ENCODE data around the gene DMKN.

The DMKN gene

DNA sequence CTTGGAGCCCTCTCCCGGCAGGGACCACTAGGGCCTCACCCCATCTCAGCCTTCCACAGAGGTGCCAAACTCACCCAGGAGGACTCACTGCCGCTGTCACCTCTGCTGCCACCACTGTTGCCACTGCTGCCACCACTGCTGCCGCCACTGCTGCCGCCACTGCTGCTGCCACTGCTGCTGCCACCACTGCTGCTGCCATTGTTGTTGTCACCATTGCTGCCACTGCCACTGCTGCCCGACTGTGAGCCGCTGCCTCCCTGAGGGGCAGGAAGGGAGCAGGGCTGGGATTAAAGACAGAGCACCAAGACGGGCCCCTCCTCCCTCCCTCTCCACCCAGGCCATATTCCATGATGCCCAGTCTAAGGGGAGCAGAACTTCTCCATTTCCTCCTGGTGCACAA, 2.1 kb downstream of the DMKN start:
- Histone ChIP-seq H4K91ac (ENCODE audit: low read depth, low read length) (no peak overlapping the region), H3K79me2 (ENCODE audit: control insufficient read depth, insufficient read depth, low read length, poor library complexity) (peaks cover 4% of the 10 kb centered on the region), H4K8ac (ENCODE audit: low read depth, low read length) (no peak overlapping the region), H2BK5ac (ENCODE audit: low read depth, low read length, poor library complexity) (no peak overlapping the region), H3K79me1 (ENCODE audit: low read length) (peaks cover 7% of the 10 kb centered on the region), H3K23ac (ENCODE audit: low read length) (no peak overlapping the region), H2AFZ (ENCODE audit: insufficient read depth, low read length, poor library complexity) (no peak overlapping the region), H3K18ac (ENCODE audit: low read length) (no peak overlapping the region), H2BK12ac (ENCODE audit: low read length) (no peak overlapping the region), H3K36me3 (ENCODE audit: control insufficient read depth in 1 of 2, insufficient read depth in 2 of 2, low read length in 2 of 2) (peaks cover under 1 to 3% of the 10 kb centered on the region in 2 experiments), H3K27ac (ENCODE audit: low read depth, low read length) (no peak overlapping the region), H2BK120ac (ENCODE audit: insufficient read depth, low read length, poor library complexity) (no peak overlapping the region), H4K12ac (ENCODE audit: low read depth, low read length) (no peak overlapping the region), H3K4ac (ENCODE audit: low read depth, low read length) (no peak overlapping the region), H3K9ac (ENCODE audit: low read length) (no peak overlapping the region), H2AK5ac (ENCODE audit: low read length) (no peak overlapping the region), H3K14ac (ENCODE audit: low read length) (no peak overlapping the region), H3K4me3 (ENCODE audit: low read depth, low read length) (no peak overlapping the region), H3K4me2 (ENCODE audit: low read length) (no peak overlapping the region), H3K9me3 (ENCODE audit: insufficient read depth, low read depth, low read length) (peaks cover 2% of the 10 kb centered on the region), H3K4me1 (ENCODE audit: control insufficient read depth in 1 of 2, insufficient read depth in 2 of 2, low read length in 2 of 2) (peaks cover 3 to 5% of the 10 kb centered on the region in 2 experiments), H3K27me3 (ENCODE audit: insufficient read depth, low read length) (no peaks in the 10 kb centered on the region)
- DNase-seq = no peak
- WGBS (ENCODE audit: extremely low coverage, insufficient coverage, insufficient read length) = no CpG with 5 or more reads among the region's 7 CpGs

DNA sequence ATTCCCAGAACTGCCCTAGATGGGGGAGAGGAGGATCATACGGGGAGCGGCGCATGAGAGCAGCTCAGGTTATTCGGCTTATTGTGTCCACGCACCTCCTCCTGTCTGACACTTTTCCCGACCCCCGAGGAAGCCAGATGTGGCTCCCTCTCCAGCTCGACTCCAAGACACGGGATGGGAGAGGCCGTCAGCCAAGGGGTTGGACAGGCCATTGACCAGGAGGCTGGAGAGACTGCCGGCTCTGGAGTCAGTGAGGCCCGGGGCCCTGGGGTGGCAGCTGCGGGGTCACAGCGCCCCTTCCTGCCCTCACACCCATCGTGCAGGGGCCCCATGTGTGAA, 2.9 kb downstream of the DMKN start:
- Histone ChIP-seq H4K91ac (ENCODE audit: low read depth, low read length) (no peak overlapping the region), H3K14ac (ENCODE audit: low read length) (no peak overlapping the region), H2BK12ac (ENCODE audit: low read length) (no peak overlapping the region), H3K79me1 (ENCODE audit: low read length) (peaks cover 7% of the 10 kb centered on the region), H4K8ac (ENCODE audit: low read depth, low read length) (peak overlapping the region; percentile 42), H2BK5ac (ENCODE audit: low read depth, low read length, poor library complexity) (no peak overlapping the region), H3K4me3 (ENCODE audit: low read depth, low read length) (no peak overlapping the region), H3K4me1 (ENCODE audit: control insufficient read depth in 1 of 2, insufficient read depth in 2 of 2, low read length in 2 of 2) (peaks cover 3 to 5% of the 10 kb centered on the region in 2 experiments), H3K4ac (ENCODE audit: low read depth, low read length) (no peak overlapping the region), H3K27me3 (ENCODE audit: insufficient read depth, low read length) (no peaks in the 10 kb centered on the region), H3K18ac (ENCODE audit: low read length) (no peak overlapping the region), H3K23ac (ENCODE audit: low read length) (no peak overlapping the region), H3K9ac (ENCODE audit: low read length) (no peak overlapping the region), H3K27ac (ENCODE audit: low read depth, low read length) (no peak overlapping the region), H4K12ac (ENCODE audit: low read depth, low read length) (peak overlapping the region; percentile 6), H2BK120ac (ENCODE audit: insufficient read depth, low read length, poor library complexity) (no peak overlapping the region), H2AFZ (ENCODE audit: insufficient read depth, low read length, poor library complexity) (peak overlapping the region; percentile 91), H3K4me2 (ENCODE audit: low read length) (peak overlapping the region; percentile 86), H3K9me3 (ENCODE audit: insufficient read depth, low read depth, low read length) (peaks cover 2% of the 10 kb centered on the region), H3K36me3 (ENCODE audit: control insufficient read depth in 1 of 2, insufficient read depth in 2 of 2, low read length in 2 of 2) (peaks cover 7 to 8% of the 10 kb centered on the region in 2 experiments), H3K79me2 (ENCODE audit: control insufficient read depth, insufficient read depth, low read length, poor library complexity) (peaks cover 4% of the 10 kb centered on the region), H2AK5ac (ENCODE audit: low read length) (peak overlapping the region; percentile 35)
- DNase-seq = no peak
- no CpG with 5 or more reads among the region's 15 CpGs for WGBS (ENCODE audit: extremely low coverage, insufficient coverage, insufficient read length)

DNA sequence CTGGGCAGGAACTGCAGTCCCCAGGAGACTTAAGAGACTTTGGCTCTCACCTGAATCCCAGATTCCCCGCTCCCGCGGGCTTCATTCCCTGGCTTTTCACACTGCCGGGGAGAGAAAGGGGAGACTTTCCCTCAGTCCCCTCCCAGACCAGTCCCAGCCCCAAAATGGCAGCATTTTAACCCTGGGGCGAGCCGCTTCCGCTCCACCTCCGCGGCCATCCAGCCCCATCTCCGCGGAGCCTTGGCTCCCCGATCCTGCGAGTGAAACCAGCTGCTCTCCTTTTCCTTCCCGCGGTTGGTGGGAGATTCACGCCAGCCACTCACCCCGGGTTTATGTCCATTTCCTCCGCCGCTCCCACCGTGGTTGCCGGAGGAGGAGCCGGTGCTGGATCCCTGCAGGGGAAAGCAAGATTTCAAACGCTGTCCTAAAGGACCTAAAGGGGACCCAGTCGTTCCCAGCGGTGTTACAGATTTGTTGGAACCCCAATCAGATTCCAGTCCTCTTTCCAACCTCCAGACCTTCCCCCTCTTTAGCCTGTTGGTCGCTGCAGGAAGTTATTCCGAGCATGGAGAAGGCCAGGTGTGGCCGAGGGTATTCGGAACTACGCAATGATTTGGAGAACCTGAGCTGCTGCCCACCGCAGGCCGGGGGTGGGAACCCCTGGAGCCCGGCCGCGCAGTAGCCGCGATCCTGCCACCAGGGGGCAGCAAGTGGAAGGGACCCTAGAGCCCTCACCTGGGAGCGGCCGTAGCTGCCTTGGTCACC, 3.4 kb downstream of the DMKN start:
- Histone ChIP-seq H3K18ac (ENCODE audit: low read length) (peak overlapping the region; percentile 82), H3K79me2 (ENCODE audit: control insufficient read depth, insufficient read depth, low read length, poor library complexity) (peaks cover 4% of the 10 kb centered on the region), H4K91ac (ENCODE audit: low read depth, low read length) (peak overlapping the region; percentile 65), H3K4ac (ENCODE audit: low read depth, low read length) (peak overlapping the region; percentile 73), H3K36me3 (ENCODE audit: control insufficient read depth in 1 of 2, insufficient read depth in 2 of 2, low read length in 2 of 2) (peaks cover 11 to 14% of the 10 kb centered on the region in 2 experiments), H2AFZ (ENCODE audit: insufficient read depth, low read length, poor library complexity) (peak overlapping the region; percentile 99), H3K23ac (ENCODE audit: low read length) (no peak overlapping the region), H2BK5ac (ENCODE audit: low read depth, low read length, poor library complexity) (peak overlapping the region; percentile 73), H2BK120ac (ENCODE audit: insufficient read depth, low read length, poor library complexity) (peak overlapping the region; percentile 10), H3K4me3 (ENCODE audit: low read depth, low read length) (peak overlapping the region; percentile 74), H3K4me2 (ENCODE audit: low read length) (peak overlapping the region; percentile 86), H2BK12ac (ENCODE audit: low read length) (peak overlapping the region; percentile 50), H3K27ac (ENCODE audit: low read depth, low read length) (peak overlapping the region; percentile 75), H4K8ac (ENCODE audit: low read depth, low read length) (peak overlapping the region; percentile 98), H2AK5ac (ENCODE audit: low read length) (peak overlapping the region; percentile 24), H3K79me1 (ENCODE audit: low read length) (peaks cover 7% of the 10 kb centered on the region), H3K14ac (ENCODE audit: low read length) (peak overlapping the region; percentile 78), H3K27me3 (ENCODE audit: insufficient read depth, low read length) (no peaks in the 10 kb centered on the region), H3K9me3 (ENCODE audit: insufficient read depth, low read depth, low read length) (peaks cover 2% of the 10 kb centered on the region), H4K12ac (ENCODE audit: low read depth, low read length) (peak overlapping the region; percentile 94), H3K9ac (ENCODE audit: low read length) (peak overlapping the region; percentile 42), H3K4me1 (ENCODE audit: control insufficient read depth in 1 of 2, insufficient read depth in 2 of 2, low read length in 2 of 2) (peaks cover 3 to 5% of the 10 kb centered on the region in 2 experiments)
- WGBS (ENCODE audit: extremely low coverage, insufficient coverage, insufficient read length) = no CpG with 5 or more reads among the region's 39 CpGs
- peak; percentile 23 to 72 for DNase-seq

DNA sequence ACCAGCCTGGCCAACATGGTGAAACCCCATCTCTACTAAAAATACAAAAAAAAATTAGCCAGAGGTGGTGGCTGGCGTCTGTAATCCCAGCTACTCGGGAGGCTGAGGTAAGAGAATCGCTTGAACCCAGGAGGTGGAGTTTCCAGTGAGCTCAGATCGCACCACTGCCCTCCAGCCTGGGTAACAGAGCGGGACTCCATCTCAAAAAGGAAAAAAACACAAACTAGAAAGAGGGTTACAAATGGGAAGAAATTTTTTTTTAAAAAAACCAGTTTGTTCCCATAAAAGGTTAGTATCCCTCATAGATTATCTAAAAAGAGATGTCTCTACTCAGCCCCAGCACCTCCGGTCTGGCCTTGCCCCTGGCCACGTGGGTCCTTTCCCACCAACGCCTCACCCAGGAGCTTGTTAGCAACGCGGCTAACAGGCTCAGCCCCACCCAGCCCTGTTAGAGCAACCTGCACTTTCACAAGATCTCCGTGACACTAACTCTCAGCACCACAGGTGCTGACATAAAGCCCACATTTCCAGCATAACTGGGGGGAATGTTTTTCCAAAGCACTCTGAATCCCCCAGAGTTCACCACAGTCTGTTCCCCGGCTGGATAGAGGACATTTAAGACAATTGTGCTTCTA, 4.3 kb downstream of the DMKN start:
- Histone ChIP-seq H3K4me1 (ENCODE audit: control insufficient read depth in 1 of 2, insufficient read depth in 2 of 2, low read length in 2 of 2) (peaks cover 3 to 5% of the 10 kb centered on the region in 2 experiments), H3K27me3 (ENCODE audit: insufficient read depth, low read length) (no peaks in the 10 kb centered on the region), H3K4me3 (ENCODE audit: low read depth, low read length) (no peak overlapping the region), H3K18ac (ENCODE audit: low read length) (no peak overlapping the region), H4K91ac (ENCODE audit: low read depth, low read length) (no peak overlapping the region), H4K8ac (ENCODE audit: low read depth, low read length) (no peak overlapping the region), H3K23ac (ENCODE audit: low read length) (no peak overlapping the region), H2BK5ac (ENCODE audit: low read depth, low read length, poor library complexity) (no peak overlapping the region), H2BK12ac (ENCODE audit: low read length) (no peak overlapping the region), H3K79me2 (ENCODE audit: control insufficient read depth, insufficient read depth, low read length, poor library complexity) (peaks cover 4% of the 10 kb centered on the region), H3K79me1 (ENCODE audit: low read length) (peaks cover 7% of the 10 kb centered on the region), H2AK5ac (ENCODE audit: low read length) (no peak overlapping the region), H4K12ac (ENCODE audit: low read depth, low read length) (no peak overlapping the region), H3K4ac (ENCODE audit: low read depth, low read length) (peak overlapping the region; percentile 2), H2AFZ (ENCODE audit: insufficient read depth, low read length, poor library complexity) (peak overlapping the region; percentile 6), H3K9ac (ENCODE audit: low read length) (no peak overlapping the region), H3K14ac (ENCODE audit: low read length) (no peak overlapping the region), H3K27ac (ENCODE audit: low read depth, low read length) (no peak overlapping the region), H3K4me2 (ENCODE audit: low read length) (peak overlapping the region; percentile 86), H3K36me3 (ENCODE audit: control insufficient read depth in 1 of 2, insufficient read depth in 2 of 2, low read length in 2 of 2) (peaks cover 16 to 17% of the 10 kb centered on the region in 2 experiments), H3K9me3 (ENCODE audit: insufficient read depth, low read depth, low read length) (peaks cover 2% of the 10 kb centered on the region), H2BK120ac (ENCODE audit: insufficient read depth, low read length, poor library complexity) (no peak overlapping the region)
- DNase-seq = peak in 1 of 2 donors; percentile 9
- no CpG with 5 or more reads among the region's 12 CpGs for WGBS (ENCODE audit: extremely low coverage, insufficient coverage, insufficient read length)
